ENCODE results near the gene B3GNT7. TPM values are rescaled to one million over a fixed set of nuclear protein-coding genes. Genes with fewer than 3 reads are reported as not detected.

The B3GNT7 gene
- total and polyA plus RNA-seq, 2 of the 8 experiments (the other 6 are each of a cell fraction or from before 2014, with no cell fraction given) = 26.4 to 73.1 TPM

DNA sequence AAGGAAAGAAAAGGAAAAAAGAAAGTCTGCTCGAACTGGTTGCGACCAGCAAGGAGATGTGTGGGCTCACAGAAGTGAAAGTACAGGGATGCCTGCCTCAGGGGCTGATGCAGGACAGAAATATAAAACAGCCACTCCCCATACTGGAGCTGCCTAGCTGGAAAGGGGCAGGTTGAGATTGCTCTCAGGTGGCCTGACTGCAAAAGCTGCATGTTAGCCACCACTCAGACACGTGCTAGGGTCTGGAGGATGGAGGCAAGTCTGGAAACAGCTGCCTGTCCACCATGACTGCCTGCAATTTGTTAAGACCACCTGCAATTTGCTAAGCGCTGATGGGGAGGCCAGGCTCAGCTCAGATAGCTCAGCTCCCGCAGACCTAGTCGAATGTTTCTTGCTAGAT lies 17.9 kb downstream of the B3GNT7 start:
- Histone ChIP-seq H3K79me1 (ENCODE audit: low read depth, low read length) (no peaks in the 10 kb centered on the region), H3K27me3 (replicated peaks in 1 of 4; ENCODE audit: control insufficient read depth in 3 of 4, extremely low read depth in 1 of 4, insufficient read depth in 3 of 4, low read length in 3 of 4) (no peaks in the 10 kb centered on the region), H3K4me2 (ENCODE audit: insufficient read depth in 1 of 2, low read depth in 2 of 2, low read length in 2 of 2) (peak overlapping the region; percentile 36 to 55; a peak in 3 of 4 replicates), H4K91ac (replicated peaks; ENCODE audit: insufficient read length, low read length) (peak overlapping the region; percentile 94), H2BK12ac (ENCODE audit: low read depth, low read length) (peak overlapping the region; percentile 89; the same call in 1 of the 2 replicates), H3K18ac (ENCODE audit: extremely low read depth, low read length) (peak overlapping the region; percentile 89), H2BK20ac (ENCODE audit: low read length) (peak overlapping the region; percentile 99), H3K79me2 (ENCODE audit: control insufficient read depth in 1 of 2, insufficient read depth in 2 of 2, low read length in 2 of 2) (no peaks in the 10 kb centered on the region), H3K23ac (ENCODE audit: insufficient read length) (no peak overlapping the region), H3K36me3 (ENCODE audit: control insufficient read depth in 2 of 4, insufficient read depth in 4 of 4, low read length in 3 of 4) (no peaks in the 10 kb centered on the region), H3K4me3 (ENCODE audit: extremely low read depth in 1 of 4, insufficient read depth in 2 of 4, low read depth in 3 of 4, low read length in 4 of 4) (no peak overlapping the region), H4K8ac (ENCODE audit: extremely low read depth, insufficient read depth, low read length) (no peak overlapping the region; the same call in 1 of the 2 replicates), H3K9me3 (ENCODE audit: insufficient read depth in 2 of 2, low read depth in 1 of 2, low read length in 1 of 2) (no peaks in the 10 kb centered on the region; a peak in 1 of 4 replicates), H3K4ac (replicated peaks; ENCODE audit: insufficient read length, low read depth, low read length) (peak overlapping the region; percentile 24), H2BK5ac (ENCODE audit: low read depth, low read length) (peak overlapping the region; percentile 54; the same call in 1 of the 2 replicates), H2AK5ac (ENCODE audit: low read depth, low read length) (no peak overlapping the region), H3K14ac (ENCODE audit: insufficient read length) (no peak overlapping the region), H2BK15ac (ENCODE audit: low read length) (no peak overlapping the region), H3K23me2 (ENCODE audit: low read depth, low read length) (no peaks in the 10 kb centered on the region; the same call in 1 of the 2 replicates), H2BK120ac (replicated peaks; ENCODE audit: low read depth, low read length) (peak overlapping the region; percentile 98), H2AFZ (ENCODE audit: low read length) (peak overlapping the region; percentile 59; the same call in 1 of the 2 replicates), H3K9ac (replicated peaks in 1 of 4; ENCODE audit: extremely low read depth in 1 of 4, low read depth in 3 of 4, low read length in 3 of 4) (no peak overlapping the region), H4K20me1 (replicated peaks in 1 of 2; ENCODE audit: control insufficient read depth in 1 of 2, insufficient read depth in 2 of 2, low read length in 2 of 2) (no peaks in the 10 kb centered on the region), H3K4me1 (replicated peaks in 1 of 4; ENCODE audit: control insufficient read depth in 3 of 4, insufficient read depth in 4 of 4, low read length in 3 of 4) (peaks cover 14 to 29% (median 20%) of the 10 kb centered on the region in 4 experiments), H3K56ac (replicated peaks; ENCODE audit: insufficient read length, low read depth, low read length) (peak overlapping the region; percentile 47), H3K27ac (ENCODE audit: low read depth, low read length) (no peak overlapping the region), H4K5ac (ENCODE audit: insufficient read length, low read depth, low read length) (no peak overlapping the region)
- FAIRE-seq (no peak), DNase-seq (ENCODE audit: low read depth in 1 of 2, low spot score in 2 of 2) (peak in 1 of 2 experiments; percentile 54)
- CTCF ChIA-PET (ENCODE audit: partially characterized antibody) = interaction anchor here (0.6 to 32.5 kb wide), 22 partner anchors 4 to 398 kb away, joined by 3 to 617 read pairs (median 5); partner anchors contain the start of gene B3GNT7
- POLR2A ChIA-PET (ENCODE audit: partially characterized antibody) = interaction anchor here (0.6 to 20.1 kb wide), 14 partner anchors 9 to 357 kb away, joined by 3 to 235 read pairs (median 4); partner anchors contain the start of genes NCL and PSMD1
- TF ChIP-seq ZNF274 (IDR thresholded peaks at IDR 0.05; ENCODE audit: borderline replicate concordance, extremely low read depth, low read length) (no peak), POLR2A (IDR thresholded peaks at IDR 0.05; ENCODE audit: control extremely low read depth in 1 of 2, low read depth in 2 of 2, low read length in 2 of 2) (no peak), RBBP5 (IDR thresholded peaks at IDR 0.05; ENCODE audit: borderline replicate concordance, low read depth, low read length) (no peak)
- TF ChIP-seq, protein P1, sequence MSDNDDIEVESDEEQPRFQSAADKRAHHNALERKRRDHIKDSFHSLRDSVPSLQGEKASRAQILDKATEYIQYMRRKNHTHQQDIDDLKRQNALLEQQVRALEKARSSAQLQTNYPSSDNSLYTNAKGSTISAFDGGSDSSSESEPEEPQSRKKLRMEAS (IDR thresholded peaks at IDR 0.05) = peak; percentile 85
- TF ChIP-seq, protein P2, sequence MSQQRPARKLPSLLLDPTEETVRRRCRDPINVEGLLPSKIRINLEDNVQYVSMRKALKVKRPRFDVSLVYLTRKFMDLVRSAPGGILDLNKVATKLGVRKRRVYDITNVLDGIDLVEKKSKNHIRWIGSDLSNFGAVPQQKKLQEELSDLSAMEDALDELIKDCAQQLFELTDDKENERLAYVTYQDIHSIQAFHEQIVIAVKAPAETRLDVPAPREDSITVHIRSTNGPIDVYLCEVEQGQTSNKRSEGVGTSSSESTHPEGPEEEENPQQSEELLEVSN (IDR thresholded peaks at IDR 0.05) = peak; percentile 64
- 61% methylated on average over 6 of the region's 6 CpGs; no CpG with 5 or more reads in 1 of the 2 experiments for WGBS, 2 experiments (ENCODE audit: extremely low coverage in 1 of 2, insufficient coverage in 1 of 2, insufficient read length in 1 of 2, insufficient replicate concordance in 2 of 2, low coverage in 1 of 2, low lambda C conversion rate in 2 of 2, missing lambda C conversion rate in 1 of 2)
